CD4-positive, alpha-beta T cell (primary cell): ENCODE results near the gene CD200. TPM values are rescaled to one million over a fixed set of nuclear protein-coding genes. Genes with fewer than 3 reads are reported as not detected.
"Not testable (repeated sequence)": the region's sequence is repeated elsewhere in the genome, so short reads cannot be mapped to it uniquely, and the experiment has no call there.

Experiments
- ATAC-seq: fragments of 200-7000 bp; cut with Tn5 transposase; one replicate; pipeline ENCODE4 v1.10.0; 2022; ENCODE audit warnings: mild to moderate bottlenecking; ENCODE audit not compliant: poor library complexity
- CTCF ChIA-PET: fragments of 350-600 bp; sonication (Branson Sonifier 250); formaldehyde crosslinking; loops from one replicate; lab custom pipeline; 2021; ENCODE audit warnings: antibody characterized with exemption, inconsistent platforms; lab: Charles Lee
- POLR2A ChIA-PET: fragments of 350-600 bp; sonication (Branson Sonifier 250); formaldehyde crosslinking; loops from one replicate; lab custom pipeline; 2021; ENCODE audit warnings: antibody characterized with exemption, inconsistent platforms; lab: Charles Lee
- DNase-seq, 14 experiments: peaks; one replicate each; pipeline ENCODE4 v3.0.0-alpha.2; 2013 to 2020; ENCODE audit warnings: mixed read lengths in 2 of 14
- H3K27ac ChIP-seq, 2 donors: one replicate each; pipeline versions ENCODE4 v1.5.1 to v1.7.0; 2013; ENCODE audit warnings: low read length in 2 of 2, low read depth in 1 of 2, mild to moderate bottlenecking in 1 of 2
- H3K27me3 ChIP-seq, 2 experiments: 1 replicate in 1 of 2; 2 replicates in 1 of 2; pipeline versions ENCODE4 v1.6.1 to v1.7.0; 2013; ENCODE audit warnings: low read length in 2 of 2, control low read depth in 1 of 2, mild to moderate bottlenecking in 1 of 2, moderate library complexity in 1 of 2; ENCODE audit not compliant: insufficient read depth in 2 of 2, control insufficient read depth in 1 of 2
- H3K36me3 ChIP-seq: one replicate; pipeline ENCODE4 v1.6.1; 2013; ENCODE audit warnings: low read length, control low read depth; ENCODE audit not compliant: insufficient read depth
- H3K4me1 ChIP-seq: one replicate; pipeline ENCODE4 v1.6.1; 2013; ENCODE audit warnings: low read length, control low read depth; ENCODE audit not compliant: insufficient read depth
- H3K4me3 ChIP-seq: one replicate; pipeline ENCODE4 v1.5.1; 2013; ENCODE audit warnings: mild to moderate bottlenecking, low read length, moderate library complexity
- H3K9me3 ChIP-seq, 2 experiments: 1 replicate in 1 of 2; 2 replicates in 1 of 2; pipeline versions ENCODE4 v1.6.1 to v1.7.0; 2013; ENCODE audit warnings: low read length in 2 of 2, mild to moderate bottlenecking in 2 of 2, control low read depth in 1 of 2, moderate library complexity in 1 of 2; ENCODE audit not compliant: control insufficient read depth in 1 of 2, insufficient read depth in 1 of 2
- H3K27ac Mint-ChIP-seq: one replicate; pipeline ENCODE4 v1.8.0; 2020; ENCODE audit warnings: mixed read lengths
- H3K27me3 Mint-ChIP-seq: one replicate; pipeline ENCODE4 v1.8.0; 2021; ENCODE audit warnings: mixed read lengths
- H3K36me3 Mint-ChIP-seq: one replicate; pipeline ENCODE4 v1.8.0; 2021; ENCODE audit warnings: low read depth, mixed read lengths
- H3K4me1 Mint-ChIP-seq: one replicate; pipeline ENCODE4 v1.8.0; 2021; ENCODE audit warnings: low read depth, mixed read lengths
- H3K4me3 Mint-ChIP-seq: one replicate; pipeline ENCODE4 v1.8.0; 2020; ENCODE audit warnings: mild to moderate bottlenecking, mixed read lengths
- H3K9me3 Mint-ChIP-seq: one replicate; pipeline ENCODE4 v1.8.0; 2020; ENCODE audit warnings: mixed read lengths
- CTCF ChIP-seq: fragments of 200-600 bp; IDR thresholded peaks from one replicate; pipeline ENCODE4 v1.8.0; 2022; ENCODE audit warnings: antibody characterized with exemption, mild to moderate bottlenecking
- intact Hi-C, 2 experiments: fragments of 100-400 bp; cut with DNase I in 1 of 2; cut with micrococcal nuclease in 1 of 2; formaldehyde crosslinking; loops; one replicate each; pipeline versions ENCODE4 v1.15.1 to v1.9.0; 2023 to 2025; cut with DNase I, micrococcal nuclease
- total RNA-seq, 174 experiments: library from RNA in 2 of 174; stranded (reverse) in 2 of 174; gene quantifications; one replicate each; pipeline ENCODE4 v1.2.3 and lab custom pipeline; 2021 to 2026

CD200 gene
- total RNA-seq, 2 experiments from 2014 or later, result 5.2 to 6.9 TPM

GRCh38 chr3:112377568-112378071 is 44.7 kb downstream of the CD200 start:
- Mint-ChIP-seq H3K4me1 (peaks cover 16% of the 10 kb centered on the region), H3K27ac (no peak overlapping the region), H3K36me3 (no peaks in the 10 kb centered on the region), H3K9me3 (no peaks in the 10 kb centered on the region), H3K27me3 (no peaks in the 10 kb centered on the region), H3K4me3 (no peak overlapping the region)
- H3K4me1 ChIP-seq, result no peaks in the 10 kb centered on the region
- ChIA-PET POLR2A (no interaction called here), CTCF (no interaction called here)
- intact Hi-C loops, result no loop called here
- TF ChIP-seq CTCF, result no peak
- H3K27me3 ChIP-seq, result no peaks in the 10 kb centered on the region
- no peaks in the 10 kb centered on the region for H3K36me3 ChIP-seq
- no peak for ATAC-seq
- no peak overlapping the region for H3K27ac ChIP-seq
- H3K4me3 ChIP-seq, result no peak overlapping the region
- H3K9me3 ChIP-seq, result no peaks in the 10 kb centered on the region
- DNase-seq, result no peak

DNA sequence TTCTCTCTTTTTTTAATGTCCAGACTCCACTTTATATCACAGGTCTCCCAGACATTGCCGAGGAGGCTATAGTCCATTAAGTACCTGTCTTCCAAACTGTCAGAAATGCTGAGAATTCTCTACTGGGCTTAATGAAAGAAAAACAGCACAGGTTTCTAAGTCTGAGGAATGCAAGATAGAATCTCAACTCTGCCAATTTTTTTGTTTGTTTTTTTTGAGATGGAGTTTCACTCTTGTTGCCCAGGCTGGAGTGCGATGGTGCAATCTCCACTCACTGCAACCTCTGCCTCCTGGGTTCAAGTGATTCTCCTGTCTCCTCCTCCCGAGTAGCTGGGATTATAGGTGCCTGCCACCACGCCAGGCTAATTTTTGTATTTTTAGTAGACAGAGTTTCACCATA is 45.4 kb downstream of the CD200 start:
- POLR2A ChIA-PET, H3K4me1 ChIP-seq, H3K27me3 Mint-ChIP-seq, H3K27ac Mint-ChIP-seq, ATAC-seq, H3K4me3 ChIP-seq, H3K36me3 ChIP-seq, DNase-seq, intact Hi-C loops, H3K36me3 Mint-ChIP-seq, H3K27ac ChIP-seq, H3K9me3 ChIP-seq, H3K9me3 Mint-ChIP-seq, H3K27me3 ChIP-seq, H3K4me3 Mint-ChIP-seq: not testable (repeated sequence)
- peaks cover 17% of the 10 kb centered on the region for H3K4me1 Mint-ChIP-seq
- CTCF ChIA-PET, result interaction anchor here (1.2 kb wide), 1 partner anchor 13 kb away, joined by 3 read pairs; no protein-coding TSS in a partner anchor

DNA sequence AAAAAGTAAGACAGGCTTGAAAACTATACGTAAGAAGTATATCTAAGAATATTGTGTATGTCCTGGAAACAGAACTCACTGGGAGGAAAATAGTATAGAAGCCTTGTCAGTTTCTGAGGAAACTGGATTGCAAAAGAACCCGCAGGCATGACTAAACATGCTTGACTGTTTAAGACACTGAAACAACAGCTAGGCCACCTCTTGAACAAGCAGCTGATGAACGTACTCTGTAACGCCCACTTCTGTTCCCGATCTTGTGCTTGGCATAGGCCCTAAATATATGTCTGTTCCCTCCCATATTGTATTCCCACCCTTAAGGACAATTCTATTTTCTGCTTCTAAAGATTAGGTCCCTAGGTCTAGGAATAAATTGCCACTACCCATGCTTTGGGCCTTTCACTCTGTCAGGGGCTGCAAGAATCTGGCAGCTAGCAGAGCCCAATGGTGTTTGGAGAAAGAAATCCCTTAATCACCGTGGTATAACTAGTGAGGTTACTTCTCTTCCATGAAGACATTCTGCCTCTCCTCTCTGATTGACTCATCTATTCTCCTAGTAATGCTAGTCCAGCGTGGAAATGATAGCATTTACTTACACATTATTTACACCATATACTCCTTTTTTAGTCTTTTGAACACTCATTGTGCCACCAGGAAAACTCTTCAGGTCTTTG is 46.2 kb downstream of the CD200 start:
- Histone ChIP-seq H3K9me3 (no peaks in the 10 kb centered on the region), H3K4me1 (no peaks in the 10 kb centered on the region), H3K27me3 (no peaks in the 10 kb centered on the region), H3K27ac (no peak overlapping the region), H3K4me3 (no peak overlapping the region), H3K36me3 (no peaks in the 10 kb centered on the region)
- H3K27ac Mint-ChIP-seq, result no peak overlapping the region
- ATAC-seq (no peak), DNase-seq (peak in 2 of 14 experiments; percentile 35 to 46)
- H3K36me3 Mint-ChIP-seq, result no peaks in the 10 kb centered on the region
- TF ChIP-seq CTCF, result no peak
- ChIA-PET POLR2A (no interaction called here), CTCF (interaction anchor here (1.2 kb wide), 1 partner anchor 12 kb away, joined by 3 read pairs; no protein-coding TSS in a partner anchor)
- no peaks in the 10 kb centered on the region for H3K27me3 Mint-ChIP-seq
- peaks cover 10% of the 10 kb centered on the region for H3K4me1 Mint-ChIP-seq
- intact Hi-C loops, result no loop called here
- H3K4me3 Mint-ChIP-seq, result no peak overlapping the region
- H3K9me3 Mint-ChIP-seq, result no peaks in the 10 kb centered on the region
